Measurements from ENCODE around the gene PDLIM3. TPM values are rescaled to one million over a fixed set of nuclear protein-coding genes. Genes with fewer than 3 reads are reported as not detected.

PDLIM3 gene
- polyA plus RNA-seq, 1 donor = 28.2 TPM

GRCh38 chr4:185506422-185506821, 28.9 kb downstream of the PDLIM3 start:
- Histone ChIP-seq H3K4me1 (ENCODE audit: control insufficient read depth, insufficient read depth, low read length) (peaks cover 4% of the 10 kb centered on the region), H3K27ac (ENCODE audit: low read length) (no peak overlapping the region), H3K9me3 (ENCODE audit: control insufficient read depth, low read depth, low read length) (no peaks in the 10 kb centered on the region), H3K27me3 (ENCODE audit: control insufficient read depth, insufficient read depth, low read length) (no peaks in the 10 kb centered on the region), H3K36me3 (ENCODE audit: control insufficient read depth, insufficient read depth, low read length) (no peaks in the 10 kb centered on the region), H3K4me3 (ENCODE audit: low read length) (no peak overlapping the region)
- WGBS (ENCODE audit: insufficient coverage, low lambda C conversion rate) = no CpG with 5 or more reads among the region's 20 CpGs
- DNase-seq = no peak

- DNase-seq = peak; percentile 60 to 75
- 76% methylated on average over 4 of the region's 21 CpGs for WGBS (ENCODE audit: insufficient coverage, low lambda C conversion rate)
- Histone ChIP-seq H3K36me3 (ENCODE audit: control insufficient read depth, insufficient read depth, low read length) (no peaks in the 10 kb centered on the region), H3K4me1 (ENCODE audit: control insufficient read depth, insufficient read depth, low read length) (peaks cover 4% of the 10 kb centered on the region), H3K27ac (ENCODE audit: low read length) (no peak overlapping the region), H3K27me3 (ENCODE audit: control insufficient read depth, insufficient read depth, low read length) (no peaks in the 10 kb centered on the region), H3K9me3 (ENCODE audit: control insufficient read depth, low read depth, low read length) (peaks cover 3% of the 10 kb centered on the region), H3K4me3 (ENCODE audit: low read length) (peak overlapping the region; percentile 10)
These were observed 30.9 kb downstream of the PDLIM3 start for GRCh38 chr4:185504098-185505047.

GRCh38 chr4:185502386-185502785, 32.9 kb downstream of the PDLIM3 start:
- Histone ChIP-seq H3K9me3 (ENCODE audit: control insufficient read depth, low read depth, low read length) (peaks cover 3% of the 10 kb centered on the region), H3K27me3 (ENCODE audit: control insufficient read depth, insufficient read depth, low read length) (no peaks in the 10 kb centered on the region), H3K4me1 (ENCODE audit: control insufficient read depth, insufficient read depth, low read length) (no peaks in the 10 kb centered on the region), H3K36me3 (ENCODE audit: control insufficient read depth, insufficient read depth, low read length) (no peaks in the 10 kb centered on the region), H3K27ac (ENCODE audit: low read length) (no peak overlapping the region), H3K4me3 (ENCODE audit: low read length) (no peak overlapping the region)
- WGBS (ENCODE audit: insufficient coverage, low lambda C conversion rate) = no CpG with 5 or more reads among the region's 11 CpGs
- no peak for DNase-seq

DNA sequence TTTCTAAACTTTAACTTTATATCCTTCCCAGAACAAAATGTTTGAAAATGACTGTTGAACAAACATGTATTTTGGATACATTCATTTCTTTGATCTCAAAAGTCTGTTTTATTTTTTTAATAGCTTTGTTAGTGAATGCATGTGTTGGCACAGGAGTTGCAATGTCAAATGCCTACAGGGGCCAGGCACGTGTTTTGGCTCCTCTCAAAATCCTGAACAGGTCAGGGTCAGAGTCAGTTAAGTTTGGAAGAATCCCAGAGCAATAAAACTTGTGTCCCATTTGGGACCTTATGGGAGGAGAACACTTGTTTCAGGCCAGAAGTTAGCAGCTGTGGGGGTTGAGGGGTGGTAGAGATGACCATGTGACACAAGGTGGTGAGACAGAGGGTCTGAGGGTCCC, 34.7 kb downstream of the PDLIM3 start:
- Histone ChIP-seq H3K4me3 (ENCODE audit: low read length) (no peak overlapping the region), H3K9me3 (ENCODE audit: control insufficient read depth, low read depth, low read length) (peaks cover 3% of the 10 kb centered on the region), H3K4me1 (ENCODE audit: control insufficient read depth, insufficient read depth, low read length) (no peaks in the 10 kb centered on the region), H3K27ac (ENCODE audit: low read length) (no peak overlapping the region), H3K36me3 (ENCODE audit: control insufficient read depth, insufficient read depth, low read length) (no peaks in the 10 kb centered on the region), H3K27me3 (ENCODE audit: control insufficient read depth, insufficient read depth, low read length) (no peaks in the 10 kb centered on the region)
- DNase-seq = no peak
- no CpG with 5 or more reads among the region's 1 CpG for WGBS (ENCODE audit: insufficient coverage, low lambda C conversion rate)

DNA sequence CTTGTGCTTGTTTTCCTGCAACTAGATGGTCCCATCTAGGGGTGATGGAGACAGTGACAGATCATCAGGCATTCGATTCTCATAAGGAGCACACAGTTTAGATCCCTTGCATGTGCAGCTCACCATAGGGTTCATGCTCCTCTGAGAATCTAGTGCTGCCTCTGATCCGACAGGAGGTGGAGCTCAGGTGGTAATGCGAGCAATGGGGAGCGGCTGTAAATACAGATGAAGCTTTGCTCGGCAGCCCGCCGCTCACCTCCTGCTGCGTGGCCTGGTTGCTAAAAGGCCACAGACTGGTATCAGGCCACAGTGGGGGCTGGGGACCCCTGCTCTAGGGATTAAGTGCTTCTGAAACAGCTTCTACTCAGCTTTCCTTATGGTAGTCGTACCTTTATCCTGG, 35.3 kb downstream of the PDLIM3 start:
- H3K27ac ChIP-seq (ENCODE audit: low read length) = no peak overlapping the region
- DNase-seq = no peak
- H3K4me3 ChIP-seq (ENCODE audit: low read length) = no peak overlapping the region
- no CpG with 5 or more reads among the region's 9 CpGs for WGBS (ENCODE audit: insufficient coverage, low lambda C conversion rate)
- no peaks in the 10 kb centered on the region for H3K4me1 ChIP-seq (ENCODE audit: control insufficient read depth, insufficient read depth, low read length)
- H3K36me3 ChIP-seq (ENCODE audit: control insufficient read depth, insufficient read depth, low read length) = no peaks in the 10 kb centered on the region
- peaks cover 3% of the 10 kb centered on the region for H3K9me3 ChIP-seq (ENCODE audit: control insufficient read depth, low read depth, low read length)
- H3K27me3 ChIP-seq (ENCODE audit: control insufficient read depth, insufficient read depth, low read length) = no peaks in the 10 kb centered on the region

DNA sequence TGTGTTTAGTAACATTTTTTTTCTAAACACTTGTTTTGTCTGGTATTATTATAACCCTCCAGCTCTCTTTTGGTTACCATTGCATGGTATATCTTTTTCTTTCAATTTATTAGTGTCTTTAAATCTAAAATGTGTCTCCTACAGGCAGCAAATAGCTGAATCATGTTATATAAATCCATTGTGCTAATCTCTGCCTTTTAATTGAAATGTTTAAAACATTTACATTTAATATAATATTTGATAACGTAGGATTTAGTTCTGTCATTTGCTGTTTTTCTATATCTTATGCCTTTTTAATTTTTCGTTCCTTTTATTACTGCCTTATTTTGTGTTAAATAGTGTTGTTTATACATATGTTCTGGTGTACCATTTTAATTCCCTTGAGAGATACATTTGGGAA, 46.7 kb downstream of the PDLIM3 start:
- no peak overlapping the region for H3K27ac ChIP-seq (ENCODE audit: low read length)
- no peaks in the 10 kb centered on the region for H3K36me3 ChIP-seq (ENCODE audit: control insufficient read depth, insufficient read depth, low read length)
- H3K9me3 ChIP-seq (ENCODE audit: control insufficient read depth, low read depth, low read length) = peaks cover 7% of the 10 kb centered on the region
- no peaks in the 10 kb centered on the region for H3K27me3 ChIP-seq (ENCODE audit: control insufficient read depth, insufficient read depth, low read length)
- 80% methylated on average over 1 of the region's 2 CpGs for WGBS (ENCODE audit: insufficient coverage, low lambda C conversion rate)
- DNase-seq = no peak
- H3K4me3 ChIP-seq (ENCODE audit: low read length) = no peak overlapping the region
- no peaks in the 10 kb centered on the region for H3K4me1 ChIP-seq (ENCODE audit: control insufficient read depth, insufficient read depth, low read length)

DNA sequence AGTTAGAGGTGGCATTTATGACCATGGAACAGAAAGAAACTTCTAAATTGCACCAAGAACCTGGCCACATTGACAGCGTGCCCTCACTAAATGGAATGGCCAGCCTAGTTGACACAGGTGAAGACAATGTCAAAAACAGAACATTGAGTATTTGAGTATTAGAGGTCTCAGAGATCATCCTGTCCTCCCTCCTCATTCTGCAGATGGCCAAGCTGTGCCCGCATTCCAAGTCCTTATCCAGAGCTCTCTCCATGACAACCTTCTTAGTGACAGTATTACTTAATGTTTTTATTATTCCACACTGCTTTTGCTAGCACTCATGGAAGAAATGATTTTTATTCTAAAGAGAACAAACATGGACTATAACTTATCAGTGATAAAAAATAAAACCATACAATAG, 53.9 kb downstream of the PDLIM3 start:
- Histone ChIP-seq H3K27ac (ENCODE audit: low read length) (no peak overlapping the region), H3K4me3 (ENCODE audit: low read length) (no peak overlapping the region), H3K4me1 (ENCODE audit: control insufficient read depth, insufficient read depth, low read length) (no peaks in the 10 kb centered on the region), H3K36me3 (ENCODE audit: control insufficient read depth, insufficient read depth, low read length) (no peaks in the 10 kb centered on the region), H3K27me3 (ENCODE audit: control insufficient read depth, insufficient read depth, low read length) (peaks cover 27% of the 10 kb centered on the region), H3K9me3 (ENCODE audit: control insufficient read depth, low read depth, low read length) (no peaks in the 10 kb centered on the region)
- no CpG with 5 or more reads among the region's 2 CpGs for WGBS (ENCODE audit: insufficient coverage, low lambda C conversion rate)
- DNase-seq = no peak

DNA sequence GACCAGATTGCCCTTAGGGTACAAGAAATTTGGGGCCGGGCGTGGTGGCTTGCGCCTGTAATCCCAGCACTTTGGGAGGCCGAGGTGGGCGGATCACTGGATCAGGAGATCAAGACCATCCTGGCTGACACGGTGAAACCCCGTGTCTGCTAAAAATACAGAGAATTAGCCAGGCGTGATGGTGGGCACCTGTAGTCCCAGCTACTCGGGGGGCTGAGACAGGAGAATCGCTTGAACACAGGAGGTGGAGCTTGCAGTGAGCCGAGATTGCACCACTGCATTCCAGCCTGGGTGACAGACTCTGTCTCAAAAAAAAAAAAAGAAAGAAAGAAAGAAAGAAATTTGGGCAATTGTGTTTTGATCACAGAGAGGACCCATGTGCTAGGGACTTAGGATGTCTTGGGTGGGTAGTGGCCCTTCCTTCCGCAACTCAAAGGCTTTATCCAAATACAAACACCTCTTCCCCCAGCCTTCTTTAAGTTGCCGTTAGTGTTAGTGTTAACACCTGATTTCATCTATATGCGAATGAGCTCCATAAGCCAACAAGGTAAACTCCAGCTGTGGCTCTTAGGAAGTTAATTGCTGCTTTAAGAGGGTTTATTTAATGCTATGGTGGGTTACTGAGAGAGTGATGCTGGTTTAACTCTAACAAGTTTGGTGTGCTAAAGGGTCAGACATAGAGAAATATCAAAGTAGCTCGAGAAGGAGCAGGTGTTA, 55.1 kb downstream of the PDLIM3 start:
- H3K36me3 ChIP-seq (ENCODE audit: control insufficient read depth, insufficient read depth, low read length) = no peaks in the 10 kb centered on the region
- 73% methylated on average over 6 of the region's 15 CpGs for WGBS (ENCODE audit: insufficient coverage, low lambda C conversion rate)

DNA sequence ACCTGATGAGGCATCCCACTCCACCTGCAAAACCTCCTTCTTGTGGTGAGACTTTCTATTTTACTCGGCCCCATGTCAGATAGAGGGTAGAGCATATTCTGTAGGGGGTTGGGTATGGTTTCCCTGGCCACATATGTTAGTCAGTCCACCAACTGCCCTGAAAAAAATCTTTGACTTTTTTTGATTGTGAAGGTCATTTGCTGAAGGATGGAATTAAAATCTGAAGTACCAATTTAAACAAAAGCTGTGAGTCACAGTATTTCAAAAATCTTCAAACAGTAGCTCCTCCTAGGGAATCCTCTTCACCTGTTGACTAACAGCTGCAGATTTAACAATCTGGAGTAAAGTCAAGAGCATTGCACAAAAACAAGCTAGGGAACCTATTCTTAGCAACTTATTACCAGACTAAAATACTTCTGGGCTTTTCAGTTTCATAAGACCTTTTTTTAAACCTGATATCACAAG, 55.8 kb downstream of the PDLIM3 start:
- H3K36me3 ChIP-seq (ENCODE audit: control insufficient read depth, insufficient read depth, low read length) = no peaks in the 10 kb centered on the region
- DNase-seq = no peak
- peaks cover 29% of the 10 kb centered on the region for H3K27me3 ChIP-seq (ENCODE audit: control insufficient read depth, insufficient read depth, low read length)
- H3K4me3 ChIP-seq (ENCODE audit: low read length) = no peak overlapping the region
- WGBS (ENCODE audit: insufficient coverage, low lambda C conversion rate) = no CpG with 5 or more reads among the region's 1 CpG
- no peaks in the 10 kb centered on the region for H3K4me1 ChIP-seq (ENCODE audit: control insufficient read depth, insufficient read depth, low read length)
- H3K9me3 ChIP-seq (ENCODE audit: control insufficient read depth, low read depth, low read length) = no peaks in the 10 kb centered on the region
- no peak overlapping the region for H3K27ac ChIP-seq (ENCODE audit: low read length)

More for the DNA sequence above, 55.1 kb downstream of the PDLIM3 start:
- no peak overlapping the region for H3K4me3 ChIP-seq (ENCODE audit: low read length)
- H3K9me3 ChIP-seq (ENCODE audit: control insufficient read depth, low read depth, low read length) = no peaks in the 10 kb centered on the region
- H3K27me3 ChIP-seq (ENCODE audit: control insufficient read depth, insufficient read depth, low read length) = peaks cover 27% of the 10 kb centered on the region
- H3K4me1 ChIP-seq (ENCODE audit: control insufficient read depth, insufficient read depth, low read length) = no peaks in the 10 kb centered on the region
- H3K27ac ChIP-seq (ENCODE audit: low read length) = no peak overlapping the region
- no peak for DNase-seq

DNA sequence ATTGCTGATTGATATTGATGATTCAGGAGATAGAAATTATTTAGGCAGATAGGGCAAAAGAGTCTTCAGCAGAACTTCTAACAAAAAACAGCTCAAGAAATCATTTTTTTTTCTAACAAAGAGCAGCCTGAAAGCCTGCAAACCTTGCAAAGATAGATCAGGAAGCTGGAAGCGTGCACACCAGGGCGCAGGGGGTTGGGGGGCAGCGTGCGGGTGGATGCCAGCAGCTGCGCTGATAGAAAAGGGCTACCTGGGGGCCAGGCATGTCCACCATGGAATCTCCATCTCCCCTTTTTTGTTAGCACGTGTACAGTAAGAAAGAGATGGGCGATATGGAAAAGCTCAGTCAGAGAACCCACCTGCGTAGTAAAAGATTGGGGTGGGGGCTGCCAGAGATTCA, 62.1 kb downstream of the PDLIM3 start:
- no CpG with 5 or more reads among the region's 8 CpGs for WGBS (ENCODE audit: insufficient coverage, low lambda C conversion rate)
- Histone ChIP-seq H3K4me3 (ENCODE audit: low read length) (no peak overlapping the region), H3K27me3 (ENCODE audit: control insufficient read depth, insufficient read depth, low read length) (peaks cover 44% of the 10 kb centered on the region), H3K9me3 (ENCODE audit: control insufficient read depth, low read depth, low read length) (no peaks in the 10 kb centered on the region), H3K36me3 (ENCODE audit: control insufficient read depth, insufficient read depth, low read length) (no peaks in the 10 kb centered on the region), H3K4me1 (ENCODE audit: control insufficient read depth, insufficient read depth, low read length) (no peaks in the 10 kb centered on the region), H3K27ac (ENCODE audit: low read length) (no peak overlapping the region)
- no peak for DNase-seq

Measured in large intestine (tissue), 3 donors.